HG03354 (cell line): ENCODE measurements around the gene RBPJ.

Experiments
- ATAC-seq: cut with Tn5 transposase; IDR thresholded peaks from one replicate; pipeline ENCODE4 v1.9.1; 2021; ENCODE audit warnings: mild to moderate bottlenecking; ENCODE audit not compliant: unreplicated experiment, poor library complexity, severe bottlenecking

Gene RBPJ

GRCh38 chr4:26476545-26476944 lies 155.7 kb downstream of the RBPJ start:
- ATAC-seq = no peak

- no peak for ATAC-seq
Observed at GRCh38 chr4:26478330-26478729, 157.5 kb downstream of the RBPJ start.

GRCh38 chr4:26482508-26483462 lies 162.0 kb downstream of the RBPJ start:
- ATAC-seq = no peak

GRCh38 chr4:26484032-26484515 lies 163.3 kb downstream of the RBPJ start:
- no peak for ATAC-seq

GRCh38 chr4:26484516-26484915 lies 163.7 kb downstream of the RBPJ start:
- ATAC-seq = no peak
